ENCODE results near the gene ANO1.

The ANO1 gene

DNA sequence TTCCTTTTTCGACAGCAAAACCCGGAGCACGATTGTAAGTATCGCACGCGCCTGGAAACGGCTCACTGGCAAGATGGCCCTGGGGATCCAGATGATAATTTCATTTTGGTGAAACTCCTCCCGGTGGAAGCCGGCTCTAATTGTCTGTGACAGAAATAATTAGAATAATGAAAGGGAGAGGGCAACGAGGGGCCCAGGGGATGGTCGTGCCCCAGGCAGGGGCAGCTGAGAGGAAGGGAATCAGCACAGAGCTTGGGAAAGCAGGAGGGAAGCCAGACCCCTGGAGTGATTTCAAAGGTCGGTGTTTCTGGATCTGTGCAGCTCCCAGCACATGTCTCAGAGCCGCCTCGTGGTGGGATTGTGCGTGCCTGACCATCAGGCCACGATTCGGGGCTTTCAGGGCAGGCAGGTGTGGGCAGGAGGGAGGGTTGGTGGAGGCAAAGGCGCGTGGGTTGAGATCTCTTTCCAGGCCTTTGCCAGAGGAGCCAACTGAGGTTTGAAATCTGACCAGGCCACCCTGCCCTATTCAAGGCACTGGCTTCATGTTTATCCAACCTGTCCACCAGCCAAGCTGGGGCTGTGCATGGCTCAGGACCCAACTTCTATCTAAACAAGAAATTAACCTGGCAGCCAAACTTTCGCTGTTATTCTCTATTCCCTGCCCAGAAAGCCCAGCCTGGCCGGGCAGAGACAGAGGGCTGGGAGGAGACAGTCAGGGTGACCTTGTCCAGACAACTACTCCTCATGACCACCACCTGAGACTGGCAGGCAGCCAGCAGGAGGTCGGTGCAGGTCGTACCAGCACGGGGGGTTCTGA, 27.8 kb downstream of the ANO1 start:
- Mint-ChIP-seq H3K36me3 (ENCODE audit: low read depth) (no peaks in the 10 kb centered on the region), H3K4me3 (no peak overlapping the region), H3K9me3 (no peaks in the 10 kb centered on the region), H3K27ac (no peak overlapping the region), H3K27me3 (ENCODE audit: low read depth) (no peaks in the 10 kb centered on the region), H3K4me1 (ENCODE audit: low read depth) (no peaks in the 10 kb centered on the region)

DNA sequence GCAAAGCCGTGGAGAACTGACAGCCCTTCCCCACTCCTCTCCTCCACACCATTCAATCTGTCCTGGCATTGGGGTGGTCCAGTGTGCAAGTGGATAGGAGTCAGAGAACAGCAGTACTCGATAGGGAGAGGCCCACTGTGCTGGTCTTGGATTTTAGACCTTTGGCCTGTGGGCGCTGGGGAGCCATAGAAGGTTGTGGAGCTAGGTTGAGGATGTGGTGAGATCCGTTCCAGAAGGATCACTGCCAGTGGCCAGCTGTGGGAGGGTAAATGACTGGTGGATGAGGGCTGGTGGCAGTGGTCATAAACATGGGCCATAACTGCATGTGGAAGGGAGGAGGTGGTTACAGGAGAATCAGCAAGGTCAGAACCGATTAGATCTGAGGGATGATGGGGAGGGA, 28.6 kb downstream of the ANO1 start:
- H3K4me1 Mint-ChIP-seq (ENCODE audit: low read depth), result peaks cover 7% of the 10 kb centered on the region
- no peak overlapping the region for H3K27ac Mint-ChIP-seq
- no peak overlapping the region for H3K4me3 Mint-ChIP-seq
- no peaks in the 10 kb centered on the region for H3K36me3 Mint-ChIP-seq (ENCODE audit: low read depth)
- no peaks in the 10 kb centered on the region for H3K9me3 Mint-ChIP-seq
- H3K27me3 Mint-ChIP-seq (ENCODE audit: low read depth), result peaks cover 6% of the 10 kb centered on the region

DNA sequence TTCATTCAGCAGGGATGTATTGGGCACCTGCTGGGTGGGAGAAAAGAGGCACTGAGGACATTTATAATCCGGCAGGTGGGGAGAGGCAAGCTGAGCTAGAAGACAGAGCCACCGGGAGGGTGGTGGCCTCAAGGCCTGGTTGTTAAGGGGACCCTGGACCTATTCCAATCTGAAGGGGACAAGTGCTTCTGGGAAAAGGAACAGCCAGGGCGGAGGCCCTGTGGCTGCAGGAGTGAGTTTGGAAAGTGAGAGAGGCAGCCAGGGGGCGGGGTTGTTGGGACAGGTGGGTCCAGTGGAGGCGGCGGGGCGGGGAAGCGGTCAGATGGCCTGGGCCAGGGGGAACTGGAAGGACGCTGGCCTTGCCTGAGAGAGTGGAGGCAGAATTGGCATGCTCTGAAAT, 29.1 kb downstream of the ANO1 start:
- Mint-ChIP-seq H3K27me3 (ENCODE audit: low read depth) (peaks cover 6% of the 10 kb centered on the region), H3K27ac (no peak overlapping the region), H3K36me3 (ENCODE audit: low read depth) (no peaks in the 10 kb centered on the region), H3K9me3 (no peaks in the 10 kb centered on the region), H3K4me1 (ENCODE audit: low read depth) (peaks cover 7% of the 10 kb centered on the region), H3K4me3 (no peak overlapping the region)

DNA sequence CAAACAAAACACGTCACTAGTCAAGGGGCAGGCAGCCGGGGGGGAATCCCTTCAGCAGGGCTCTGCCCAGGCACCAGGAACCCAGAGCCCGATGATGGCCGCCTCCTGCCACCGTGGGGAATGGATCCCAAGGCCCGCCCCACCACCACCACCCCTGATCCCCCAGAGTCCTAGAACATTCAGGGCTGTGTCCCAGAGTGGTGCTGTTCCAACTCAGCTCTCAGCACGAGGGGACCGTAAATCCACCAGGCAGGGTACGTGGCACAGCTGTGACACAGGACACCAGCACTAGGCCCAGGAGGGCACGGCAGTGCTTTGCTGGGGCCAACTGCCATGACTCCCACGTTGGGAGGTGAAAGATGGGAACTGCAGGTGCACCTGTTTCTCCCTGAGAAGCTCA, 29.6 kb downstream of the ANO1 start:
- Mint-ChIP-seq H3K27me3 (ENCODE audit: low read depth) (peaks cover 6% of the 10 kb centered on the region), H3K36me3 (ENCODE audit: low read depth) (no peaks in the 10 kb centered on the region), H3K27ac (no peak overlapping the region), H3K4me1 (ENCODE audit: low read depth) (peaks cover 7% of the 10 kb centered on the region), H3K4me3 (no peak overlapping the region), H3K9me3 (no peaks in the 10 kb centered on the region)

DNA sequence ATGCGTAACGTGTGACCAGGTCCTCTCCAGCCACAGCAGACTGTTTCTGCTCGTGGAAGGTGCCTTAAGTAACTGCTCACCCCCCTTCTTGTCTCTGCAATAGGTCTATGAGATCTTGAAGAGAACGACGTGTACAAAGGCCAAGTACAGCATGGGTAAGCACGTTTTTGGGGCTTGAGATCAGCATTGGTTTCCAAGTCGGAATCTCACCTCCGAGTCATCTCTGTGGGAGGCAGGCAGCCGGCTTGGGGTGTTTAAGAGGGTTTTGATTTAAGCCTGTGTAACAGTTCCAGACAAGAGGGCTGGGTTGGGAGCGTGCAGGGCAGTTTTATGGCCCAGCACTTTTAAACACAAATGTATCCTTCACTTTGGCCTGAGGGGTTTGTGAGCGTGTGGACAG, 30.1 kb downstream of the ANO1 start:
- peaks cover 6% of the 10 kb centered on the region for H3K27me3 Mint-ChIP-seq (ENCODE audit: low read depth)
- no peaks in the 10 kb centered on the region for H3K36me3 Mint-ChIP-seq (ENCODE audit: low read depth)
- no peak overlapping the region for H3K4me3 Mint-ChIP-seq
- H3K27ac Mint-ChIP-seq, result no peak overlapping the region
- no peaks in the 10 kb centered on the region for H3K9me3 Mint-ChIP-seq
- H3K4me1 Mint-ChIP-seq (ENCODE audit: low read depth), result peaks cover 7% of the 10 kb centered on the region

DNA sequence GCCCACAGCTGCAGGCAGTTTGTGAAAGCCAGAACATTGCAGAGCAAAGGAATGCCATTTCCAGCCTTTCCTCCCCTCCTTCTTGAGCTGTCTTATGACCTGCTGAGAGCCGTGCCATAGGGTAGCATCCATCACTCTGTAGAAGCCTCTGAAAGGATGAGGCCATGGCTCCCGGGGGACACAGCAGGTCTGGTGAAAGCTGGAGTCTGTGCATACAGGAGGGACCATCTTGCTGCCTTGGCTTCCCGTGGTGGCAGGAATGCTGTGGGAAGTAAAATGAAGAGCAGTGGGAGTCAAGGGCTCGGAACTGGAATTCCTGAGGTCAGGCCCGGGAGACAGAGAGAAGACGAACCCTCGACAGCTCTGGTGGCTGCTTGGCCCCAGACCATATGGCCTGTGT, 30.9 kb downstream of the ANO1 start:
- Mint-ChIP-seq H3K27ac (no peak overlapping the region), H3K9me3 (no peaks in the 10 kb centered on the region), H3K4me3 (no peak overlapping the region), H3K36me3 (ENCODE audit: low read depth) (no peaks in the 10 kb centered on the region), H3K27me3 (ENCODE audit: low read depth) (peaks cover 6% of the 10 kb centered on the region), H3K4me1 (ENCODE audit: low read depth) (peaks cover 7% of the 10 kb centered on the region)

DNA sequence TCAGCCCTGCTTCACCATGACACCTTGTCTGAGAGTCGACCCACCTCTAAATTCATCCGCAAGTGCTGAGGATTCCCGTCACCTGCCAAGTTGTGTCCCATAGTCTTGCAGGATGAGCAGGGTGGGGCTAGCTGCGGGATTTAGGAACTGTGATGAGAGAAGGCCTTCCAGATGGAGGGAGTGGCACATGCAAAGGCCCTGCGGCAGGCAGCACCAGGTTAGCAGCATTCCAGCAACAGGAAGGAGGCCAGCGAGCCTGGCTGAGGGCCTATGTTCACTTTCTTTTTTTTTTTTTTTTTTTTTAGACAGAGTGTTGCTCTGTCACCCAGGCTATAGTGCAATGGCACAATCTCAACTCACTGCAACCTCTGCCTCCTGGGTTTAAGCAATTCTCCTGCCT, 31.8 kb downstream of the ANO1 start:
- Mint-ChIP-seq H3K9me3 (no peaks in the 10 kb centered on the region), H3K36me3 (ENCODE audit: low read depth) (no peaks in the 10 kb centered on the region), H3K27ac (no peak overlapping the region), H3K4me1 (ENCODE audit: low read depth) (peaks cover 7% of the 10 kb centered on the region), H3K4me3 (no peak overlapping the region), H3K27me3 (ENCODE audit: low read depth) (peaks cover 6% of the 10 kb centered on the region)

DNA sequence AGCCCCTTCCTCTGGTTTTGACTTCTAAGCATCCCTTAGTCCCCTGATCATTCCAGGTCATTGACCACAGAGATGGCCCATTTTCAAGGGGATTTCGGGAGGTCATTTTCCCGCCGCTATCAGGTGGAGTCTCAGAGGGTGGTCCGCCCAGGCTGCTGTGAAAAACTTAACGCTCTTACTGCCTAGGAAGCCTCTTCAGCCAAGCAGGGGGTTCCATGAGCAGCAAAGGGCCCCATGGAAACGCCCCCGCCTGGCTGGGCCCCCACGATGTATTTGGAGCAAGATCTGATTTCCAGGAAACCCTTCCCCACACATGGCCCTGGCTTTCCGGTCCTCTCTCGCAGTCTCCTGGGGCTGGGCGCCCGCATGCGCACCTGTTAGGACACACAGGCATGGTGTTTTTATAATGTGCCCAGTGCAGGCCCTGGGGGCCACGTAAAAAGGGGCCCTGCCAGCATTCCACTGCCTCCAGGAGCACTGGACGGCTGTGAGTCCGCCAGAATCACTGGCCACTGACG, 32.5 kb downstream of the ANO1 start:
- H3K27me3 Mint-ChIP-seq (ENCODE audit: low read depth), result peaks cover 6% of the 10 kb centered on the region
- H3K9me3 Mint-ChIP-seq, result no peaks in the 10 kb centered on the region
- H3K4me3 Mint-ChIP-seq, result no peak overlapping the region
- H3K4me1 Mint-ChIP-seq (ENCODE audit: low read depth), result peaks cover 7% of the 10 kb centered on the region
- H3K27ac Mint-ChIP-seq, result no peak overlapping the region
- H3K36me3 Mint-ChIP-seq (ENCODE audit: low read depth), result no peaks in the 10 kb centered on the region

DNA sequence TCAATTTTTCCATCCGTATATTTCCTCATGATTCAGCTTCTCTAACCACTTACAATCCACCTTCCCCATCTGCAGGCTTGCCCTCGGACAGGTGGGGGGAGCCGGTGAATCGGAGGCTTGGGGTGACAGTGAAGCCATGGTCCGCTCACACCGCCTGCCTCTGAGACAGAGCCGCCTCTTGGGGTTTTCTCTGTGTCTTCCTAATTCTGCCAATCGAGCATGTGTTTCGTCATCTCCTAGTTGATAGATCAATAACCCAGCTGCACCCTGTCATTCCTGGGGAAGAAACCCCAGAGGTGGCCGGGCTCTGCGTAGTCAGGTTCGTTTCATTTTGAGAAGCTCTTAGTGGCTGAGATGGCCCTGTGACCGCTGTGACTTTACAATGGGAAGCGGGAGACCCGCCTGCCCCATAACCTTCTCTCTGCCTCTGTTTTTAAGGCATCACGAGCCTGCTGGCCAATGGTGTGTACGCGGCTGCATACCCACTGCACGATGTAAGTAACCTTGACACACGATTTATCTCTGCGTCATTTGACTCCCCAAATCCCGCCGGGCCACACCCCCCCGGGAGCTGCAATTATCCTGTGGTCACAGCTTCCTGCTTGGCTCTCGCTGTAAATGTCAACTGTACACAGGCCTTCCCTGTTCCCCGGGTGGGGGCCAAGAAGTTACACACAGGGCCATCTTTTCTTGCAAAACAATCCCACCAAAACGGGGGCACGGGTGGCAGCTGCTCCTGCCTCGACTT, 33.3 kb downstream of the ANO1 start:
- Mint-ChIP-seq H3K27ac (no peak overlapping the region), H3K4me1 (ENCODE audit: low read depth) (peaks cover 7% of the 10 kb centered on the region), H3K9me3 (no peaks in the 10 kb centered on the region), H3K4me3 (no peak overlapping the region), H3K27me3 (ENCODE audit: low read depth) (peaks cover 6% of the 10 kb centered on the region), H3K36me3 (ENCODE audit: low read depth) (no peaks in the 10 kb centered on the region)

DNA sequence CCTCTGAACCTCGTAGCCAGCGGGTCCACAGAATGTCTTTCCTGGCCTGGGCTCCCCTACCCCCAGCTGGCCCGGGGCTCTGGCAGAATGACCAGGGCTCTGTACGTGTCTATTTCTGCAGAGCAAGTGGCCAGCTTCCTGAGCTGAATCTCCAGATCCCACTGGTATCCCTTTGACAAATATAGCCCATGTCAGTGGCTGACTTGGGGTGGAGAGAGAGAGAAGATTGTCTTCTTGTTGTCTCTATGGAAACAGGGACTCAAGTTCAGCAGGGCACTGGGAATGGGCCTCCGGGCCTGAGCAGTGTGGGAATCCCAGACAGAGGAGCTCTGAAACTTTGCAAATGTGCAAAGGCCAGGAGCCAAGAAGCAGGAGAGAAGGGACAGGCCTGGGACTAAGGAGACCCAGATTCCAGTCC, 33.9 kb downstream of the ANO1 start:
- Mint-ChIP-seq H3K27me3 (ENCODE audit: low read depth) (peaks cover 6% of the 10 kb centered on the region), H3K9me3 (no peaks in the 10 kb centered on the region), H3K27ac (no peak overlapping the region), H3K36me3 (ENCODE audit: low read depth) (no peaks in the 10 kb centered on the region), H3K4me1 (ENCODE audit: low read depth) (peaks cover 7% of the 10 kb centered on the region), H3K4me3 (no peak overlapping the region)

DNA sequence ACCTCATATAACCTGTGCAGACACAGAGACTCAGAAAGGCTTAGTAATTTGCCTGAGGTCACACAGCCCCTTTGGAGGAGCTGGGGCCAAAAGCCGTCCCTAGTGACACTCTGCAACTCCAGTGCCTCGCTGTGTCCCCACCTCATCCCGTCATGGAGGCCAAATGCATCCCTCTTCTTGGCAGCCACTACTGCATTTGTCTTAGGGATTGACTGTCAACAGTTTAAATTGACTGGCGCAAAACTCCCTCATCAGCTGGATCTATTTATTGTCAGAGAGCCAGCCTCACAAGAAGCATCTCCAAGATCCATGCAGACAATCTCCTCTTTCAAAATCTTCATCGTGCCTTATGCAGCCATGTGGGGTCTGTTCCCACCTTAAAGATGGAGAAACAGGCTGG, 35.7 kb downstream of the ANO1 start:
- Mint-ChIP-seq H3K36me3 (ENCODE audit: low read depth) (no peaks in the 10 kb centered on the region), H3K4me3 (no peak overlapping the region), H3K9me3 (peaks cover 7% of the 10 kb centered on the region), H3K27ac (no peak overlapping the region), H3K27me3 (ENCODE audit: low read depth) (peaks cover 6% of the 10 kb centered on the region), H3K4me1 (ENCODE audit: low read depth) (peaks cover 7% of the 10 kb centered on the region)

DNA sequence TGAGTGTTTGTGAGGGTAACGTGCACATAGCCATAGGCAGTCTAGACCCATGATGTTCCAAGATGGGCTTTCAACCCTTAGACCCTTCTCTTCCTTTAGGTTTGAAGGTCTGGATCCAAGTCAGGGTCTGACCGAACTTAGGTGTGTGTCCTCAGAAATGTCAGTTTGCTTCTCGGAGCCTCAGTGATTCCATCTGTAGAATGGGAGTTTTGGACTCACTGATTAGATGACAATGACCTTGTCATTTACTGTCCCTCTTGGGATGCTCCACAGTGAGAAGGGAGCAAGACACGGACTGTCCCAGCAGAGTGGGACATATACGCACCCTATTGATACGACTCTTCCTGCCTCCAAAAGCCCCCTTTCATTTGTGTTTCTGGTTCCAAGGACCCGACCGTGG, 37.7 kb downstream of the ANO1 start:
- Mint-ChIP-seq H3K27ac (no peak overlapping the region), H3K27me3 (ENCODE audit: low read depth) (peaks cover 6% of the 10 kb centered on the region), H3K4me3 (no peak overlapping the region), H3K9me3 (peaks cover 14% of the 10 kb centered on the region), H3K36me3 (ENCODE audit: low read depth) (no peaks in the 10 kb centered on the region), H3K4me1 (ENCODE audit: low read depth) (peaks cover 7% of the 10 kb centered on the region)

DNA sequence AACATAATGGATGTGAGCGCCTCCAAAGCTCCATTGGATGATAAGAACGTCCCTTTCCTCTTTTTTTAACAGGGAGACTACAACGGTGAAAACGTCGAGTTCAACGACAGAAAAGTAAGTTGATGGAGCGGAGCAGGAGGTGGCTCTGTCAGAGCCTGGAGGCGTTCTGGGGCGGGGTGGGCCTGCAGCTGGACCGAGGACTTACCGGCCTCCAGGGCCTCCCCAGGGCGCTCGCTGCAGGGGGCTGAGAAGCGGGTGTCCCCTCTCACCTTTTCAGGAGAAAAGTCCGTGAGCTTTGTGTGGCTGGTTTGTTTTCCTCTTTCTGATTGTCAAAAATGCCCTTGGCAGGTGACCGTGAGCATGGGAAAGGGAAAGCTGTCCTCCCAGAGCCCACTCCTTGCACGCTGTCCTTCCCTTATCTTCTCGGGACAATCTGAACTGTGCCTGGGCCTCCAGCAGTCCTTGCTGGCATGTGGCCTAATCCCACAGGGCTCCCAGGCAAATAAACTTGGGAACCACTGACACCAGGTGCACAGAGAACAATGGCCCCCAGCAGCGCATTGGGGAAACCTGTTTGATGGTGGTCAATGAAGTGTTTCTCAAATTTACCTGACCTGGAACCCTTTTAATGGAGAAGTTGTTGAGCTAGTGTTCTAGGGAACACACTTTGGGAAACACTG, 38.4 kb downstream of the ANO1 start:
- Mint-ChIP-seq H3K4me3 (no peak overlapping the region), H3K9me3 (peaks cover 14% of the 10 kb centered on the region), H3K27ac (no peak overlapping the region), H3K27me3 (ENCODE audit: low read depth) (peaks cover 1% of the 10 kb centered on the region), H3K36me3 (ENCODE audit: low read depth) (no peaks in the 10 kb centered on the region), H3K4me1 (ENCODE audit: low read depth) (peaks cover 3% of the 10 kb centered on the region)

DNA sequence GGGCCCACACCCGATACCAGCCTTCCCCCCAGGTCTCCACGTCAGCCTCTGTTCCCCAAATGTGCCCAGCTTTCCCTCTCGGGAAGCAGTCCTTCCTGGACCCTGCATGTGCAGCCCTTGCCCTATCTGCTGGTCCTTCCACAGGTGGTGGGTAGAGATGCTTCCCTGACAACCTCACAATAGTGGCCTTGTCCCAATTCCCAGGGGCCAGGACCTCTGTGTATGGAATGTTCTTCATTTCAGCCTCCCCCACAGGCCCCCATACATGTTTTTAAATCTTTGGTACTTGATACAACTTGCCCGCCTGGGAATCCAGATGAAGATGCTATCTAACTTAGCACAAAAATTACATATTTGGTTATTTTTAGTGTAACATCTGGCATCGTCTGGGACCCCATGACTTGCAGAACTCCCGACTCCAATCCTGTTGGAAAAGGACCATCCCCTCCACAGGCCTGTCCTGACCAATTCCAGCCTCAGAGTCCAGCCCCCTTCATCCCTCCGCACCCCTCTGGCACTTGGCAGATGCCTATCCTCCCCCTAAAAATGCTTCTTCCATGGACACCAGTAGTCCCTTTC, 39.5 kb downstream of the ANO1 start:
- Mint-ChIP-seq H3K9me3 (peaks cover 14% of the 10 kb centered on the region), H3K27ac (no peak overlapping the region), H3K36me3 (ENCODE audit: low read depth) (no peaks in the 10 kb centered on the region), H3K4me3 (no peak overlapping the region), H3K27me3 (ENCODE audit: low read depth) (no peaks in the 10 kb centered on the region), H3K4me1 (ENCODE audit: low read depth) (no peaks in the 10 kb centered on the region)
